Erythroblast (primary cell): ENCODE measurements around the gene ANGPT4.
"Not testable (repeated sequence)": the region's sequence is repeated elsewhere in the genome, so short reads cannot be mapped to it uniquely, and the experiment has no call there.

Source experiments
- DNase-seq, 2 experiments: peaks; one replicate each; lab custom pipeline; 2025; lab: John Stamatoyannopoulos, UW
- GATA1 ChIP-seq: IDR thresholded peaks from 2 replicates; pipeline ENCODE4 v1.6.1; 2011; ENCODE audit warnings: low read depth, mild to moderate bottlenecking, control low read depth, low read length, moderate library complexity
- POLR2A ChIP-seq: IDR thresholded peaks from 2 replicates; pipeline ENCODE4 v1.6.1; 2011; ENCODE audit warnings: mild to moderate bottlenecking, low read length

Gene ANGPT4

GRCh38 chr20:869606-870005, 46.5 kb downstream of the ANGPT4 start:
- TF ChIP-seq POLR2A (no peak), GATA1 (no peak)
- DNase-seq, result no peak

GRCh38 chr20:868279-868678, 47.9 kb downstream of the ANGPT4 start:
- DNase-seq, result no peak
- TF ChIP-seq GATA1, result no peak
- no peak for TF ChIP-seq POLR2A

GRCh38 chr20:865440-865839, 50.7 kb downstream of the ANGPT4 start:
- TF ChIP-seq POLR2A, result no peak
- TF ChIP-seq GATA1, result no peak
- DNase-seq, result no peak

- TF ChIP-seq POLR2A (no peak), GATA1 (no peak)
- DNase-seq, result no peak
These were observed 55.2 kb downstream of the ANGPT4 start for GRCh38 chr20:860891-861290.

- no peak for DNase-seq
- no peak for TF ChIP-seq GATA1
- TF ChIP-seq POLR2A, result no peak
These were observed 56.3 kb downstream of the ANGPT4 start for GRCh38 chr20:859751-860231.

GRCh38 chr20:858011-858410, 58.1 kb downstream of the ANGPT4 start:
- TF ChIP-seq POLR2A, result no peak
- TF ChIP-seq GATA1, result no peak
- no peak for DNase-seq

- TF ChIP-seq GATA1 (no peak), POLR2A (no peak)
- no peak for DNase-seq
These were observed 59.8 kb downstream of the ANGPT4 start for GRCh38 chr20:856361-856775.

GRCh38 chr20:855466-856360, 60.4 kb downstream of the ANGPT4 start:
- TF ChIP-seq GATA1 (no peak), POLR2A (no peak)
- DNase-seq, result no peak

- TF ChIP-seq POLR2A, result no peak
- TF ChIP-seq GATA1, result no peak
- DNase-seq, result no peak
These were observed 61.5 kb downstream of the ANGPT4 start for GRCh38 chr20:854601-855000.

DNA sequence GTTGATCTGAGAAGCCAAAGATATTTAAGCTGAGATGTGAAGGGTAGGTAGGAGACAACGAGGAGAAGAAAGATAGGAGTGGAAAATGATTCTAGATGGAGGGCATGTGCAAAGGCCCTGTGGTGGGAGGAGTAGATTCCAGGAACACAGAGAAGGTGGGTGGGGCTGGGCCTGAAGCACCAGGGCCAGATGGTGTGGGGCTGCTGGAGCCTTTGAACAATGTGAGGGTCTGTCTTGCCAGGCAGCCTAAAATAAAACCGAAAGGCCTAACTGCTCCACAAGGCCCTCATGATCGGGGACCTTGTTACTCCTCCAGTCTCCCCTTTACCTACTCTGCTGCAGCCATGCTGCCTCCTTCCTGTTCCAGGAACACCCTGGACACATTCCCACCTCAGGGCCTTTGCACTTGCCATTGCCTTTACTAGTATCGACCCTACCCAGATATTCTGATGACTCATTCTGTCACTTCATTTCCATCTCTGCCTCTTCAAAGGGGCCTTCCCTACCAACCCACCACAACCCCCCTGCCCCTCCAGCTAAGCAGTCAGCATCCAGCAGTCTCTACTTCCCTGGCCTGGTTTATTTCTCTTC, 62.6 kb downstream of the ANGPT4 start:
- no peak for DNase-seq
- TF ChIP-seq POLR2A (no peak), GATA1 (no peak)

DNA sequence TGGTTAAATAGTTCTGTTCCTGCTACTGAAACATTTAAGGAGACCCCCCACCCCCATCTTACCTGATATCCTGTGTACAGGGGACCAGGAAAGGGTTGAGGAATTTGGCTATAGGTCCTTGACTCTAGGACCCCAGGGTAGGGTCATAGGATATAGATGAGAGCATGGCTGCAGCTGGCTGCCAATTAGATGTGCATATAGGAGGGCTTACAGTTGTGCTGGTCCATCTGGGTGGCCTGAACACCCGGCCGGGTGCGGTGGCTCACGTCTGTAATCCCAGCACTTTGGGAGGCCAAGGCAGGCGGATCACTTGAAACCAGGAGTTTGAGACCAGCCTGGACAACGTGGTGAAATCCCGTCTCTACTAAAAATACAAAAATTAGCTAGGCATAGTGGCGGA, 67.4 kb downstream of the ANGPT4 start:
- not testable (repeated sequence) for DNase-seq

- no peak for DNase-seq
- TF ChIP-seq GATA1, result no peak
- no peak for TF ChIP-seq POLR2A
These were observed 67.9 kb downstream of the ANGPT4 start for GRCh38 chr20:848193-848592.

DNA sequence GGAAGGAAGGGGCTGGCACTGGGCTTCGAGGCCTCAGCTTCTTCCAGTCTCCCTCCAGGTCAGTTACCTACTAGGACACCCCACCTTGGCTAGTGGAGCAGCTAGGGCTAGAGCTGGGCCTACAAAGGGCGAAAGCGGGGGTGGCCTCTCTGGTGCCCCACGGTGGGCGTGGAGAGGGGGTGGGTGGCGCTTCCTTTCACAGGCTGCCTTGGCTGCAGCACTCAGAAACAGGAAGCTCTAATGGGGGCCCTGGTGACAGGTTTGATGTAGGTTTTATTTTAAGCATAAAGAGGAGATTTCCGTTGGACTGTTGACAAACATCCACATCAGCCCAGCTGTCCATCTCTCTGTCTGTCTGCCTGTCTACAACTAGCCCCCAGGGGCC, 69.2 kb downstream of the ANGPT4 start:
- DNase-seq, result peak; percentile 40 to 42
- no peak for TF ChIP-seq GATA1
- no peak for TF ChIP-seq POLR2A

DNA sequence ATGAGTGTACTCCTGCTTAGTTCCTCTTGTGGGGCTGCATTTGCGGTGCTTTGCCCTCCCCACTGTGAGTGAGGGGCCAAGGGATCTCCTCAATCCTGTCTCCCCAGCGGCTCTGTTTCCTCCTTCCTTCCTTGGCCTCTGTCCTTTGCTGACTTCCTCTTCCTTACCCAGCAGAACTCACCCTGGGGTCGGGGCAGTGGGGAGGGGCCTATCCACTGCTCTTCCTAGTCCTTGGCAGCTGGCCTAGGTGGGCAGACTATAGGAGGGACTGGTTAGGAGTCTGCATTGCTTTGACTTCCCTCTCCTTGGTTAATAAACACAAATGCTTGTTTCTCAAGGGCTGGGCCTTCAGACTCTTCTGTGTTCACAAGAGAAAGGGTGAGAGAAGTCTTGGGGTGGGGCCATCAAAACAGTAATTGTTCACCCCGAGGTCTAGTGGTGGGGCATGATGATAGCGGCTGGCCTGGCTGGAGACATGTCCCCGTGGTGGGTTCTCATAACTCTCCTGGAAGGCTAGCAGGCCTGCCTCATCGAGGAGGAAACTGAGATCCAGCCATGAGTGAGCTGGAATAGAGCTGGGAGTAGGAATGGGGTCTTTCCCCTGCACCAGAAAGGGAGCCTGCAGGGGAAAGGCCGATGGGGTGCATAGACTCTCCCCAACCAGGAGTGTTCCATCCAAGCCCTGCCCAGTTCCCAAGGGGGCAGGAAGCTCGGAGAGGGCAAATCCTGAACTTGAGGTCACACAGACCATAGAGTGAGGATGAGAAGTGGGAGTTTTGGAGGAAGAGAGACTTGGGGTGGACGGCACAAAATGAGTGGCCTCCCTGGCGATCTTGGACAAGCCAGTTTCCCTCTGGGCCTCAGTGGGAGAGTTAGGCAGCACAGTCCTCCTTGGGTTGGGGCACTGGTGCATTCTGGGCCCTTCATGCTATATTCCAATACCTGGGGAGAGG, 69.9 kb downstream of the ANGPT4 start:
- TF ChIP-seq POLR2A (no peak), GATA1 (no peak)

More for the DNA sequence above, 69.9 kb downstream of the ANGPT4 start:
- DNase-seq, result peak; percentile 44 to 56
